Activated naive CD8-positive, alpha-beta T cell (primary cell): ENCODE data around the gene CNGA3.

Experiments used
- H3K27ac Mint-ChIP-seq: one replicate; pipeline ENCODE4 v1.8.0; 2021; ENCODE audit warnings: mixed read lengths
- H3K27me3 Mint-ChIP-seq: one replicate; pipeline ENCODE4 v1.8.0; 2021; ENCODE audit warnings: mixed read lengths
- H3K36me3 Mint-ChIP-seq: one replicate; pipeline ENCODE4 v1.8.0; 2021; ENCODE audit warnings: mixed read lengths
- H3K4me1 Mint-ChIP-seq: one replicate; pipeline ENCODE4 v1.8.0; 2021; ENCODE audit warnings: low read depth, mixed read lengths
- H3K4me3 Mint-ChIP-seq: one replicate; pipeline ENCODE4 v1.8.0; 2021; ENCODE audit warnings: mild to moderate bottlenecking, mixed read lengths
- H3K9me3 Mint-ChIP-seq: one replicate; pipeline ENCODE4 v1.8.0; 2021; ENCODE audit warnings: low read depth, mixed read lengths

The CNGA3 gene

DNA sequence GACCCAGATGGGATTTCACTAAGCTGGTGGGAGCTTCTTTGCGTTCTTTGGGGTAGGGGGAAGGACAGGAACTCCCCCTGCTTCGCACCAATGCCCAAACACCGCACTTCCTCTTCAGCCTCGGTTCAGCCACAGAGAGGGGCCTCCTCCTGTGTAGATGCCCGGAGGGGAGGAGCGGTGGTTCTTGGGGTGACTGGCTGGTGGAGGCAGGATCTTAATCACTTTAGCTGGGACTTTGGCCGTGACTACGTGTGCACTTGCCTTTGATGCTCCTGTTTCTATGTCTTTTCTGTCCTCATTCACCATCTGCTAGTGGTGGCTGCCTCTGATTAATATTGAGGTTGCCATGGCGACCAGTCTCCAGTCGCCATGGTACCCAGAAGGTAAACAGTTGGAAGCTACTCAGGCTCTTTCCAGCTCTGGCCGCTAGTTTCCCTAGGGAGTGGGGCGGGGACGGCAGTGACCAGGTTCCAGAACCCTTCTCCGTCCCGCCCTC, 1.9 kb downstream of the CNGA3 start:
- Mint-ChIP-seq H3K4me3 (no peak overlapping the region), H3K36me3 (no peaks in the 10 kb centered on the region)

DNA sequence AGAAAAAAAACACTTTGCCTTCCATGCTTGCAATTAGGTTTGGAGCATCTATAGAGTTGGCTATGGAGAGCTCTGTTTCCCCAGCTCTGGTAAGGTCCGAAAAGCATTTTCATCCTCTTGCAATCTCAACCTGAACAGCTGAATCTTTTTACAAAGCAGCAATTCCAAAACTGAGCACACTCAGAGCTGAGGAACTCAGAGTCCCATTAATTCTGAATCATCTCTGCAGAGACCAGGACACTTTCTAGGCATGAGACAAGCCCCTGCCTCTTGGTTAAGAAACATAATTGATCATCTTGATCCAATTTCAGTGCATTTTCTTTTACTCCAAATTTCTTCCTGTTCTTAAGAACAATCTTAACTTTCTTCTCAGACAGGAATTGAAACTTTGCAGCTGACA, 4.2 kb downstream of the CNGA3 start:
- Mint-ChIP-seq H3K4me1 (peaks cover 9% of the 10 kb centered on the region), H3K36me3 (no peaks in the 10 kb centered on the region), H3K9me3 (no peaks in the 10 kb centered on the region), H3K4me3 (no peak overlapping the region), H3K27ac (no peak overlapping the region), H3K27me3 (peaks cover 39% of the 10 kb centered on the region)

More for the DNA sequence above, 1.9 kb downstream of the CNGA3 start:
- Mint-ChIP-seq H3K9me3 (no peaks in the 10 kb centered on the region), H3K27ac (no peak overlapping the region), H3K27me3 (peaks cover 52% of the 10 kb centered on the region), H3K4me1 (peaks cover 9% of the 10 kb centered on the region)

DNA sequence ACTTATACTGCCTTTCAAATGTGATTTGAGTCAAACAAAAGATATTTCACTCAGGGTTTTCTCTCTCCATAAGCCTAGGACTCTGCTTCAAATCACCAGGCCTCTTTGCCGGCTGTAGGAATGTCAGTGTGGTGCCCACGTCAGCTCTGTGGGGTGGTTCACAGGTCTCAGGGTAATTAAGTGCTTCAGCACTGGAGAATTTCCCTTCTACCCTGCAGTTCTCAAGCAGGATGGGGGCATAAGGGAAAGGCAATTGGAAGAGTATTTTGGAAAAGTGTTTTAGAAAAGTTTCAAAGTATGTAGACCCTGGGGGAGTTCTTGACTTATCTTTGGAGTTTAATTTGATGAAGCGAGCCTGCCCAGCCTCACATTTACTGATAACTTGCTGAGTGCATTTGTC, 9.6 kb downstream of the CNGA3 start:
- Mint-ChIP-seq H3K36me3 (no peaks in the 10 kb centered on the region), H3K27me3 (peaks cover 17% of the 10 kb centered on the region), H3K9me3 (no peaks in the 10 kb centered on the region), H3K27ac (no peak overlapping the region), H3K4me1 (no peaks in the 10 kb centered on the region), H3K4me3 (no peak overlapping the region)

DNA sequence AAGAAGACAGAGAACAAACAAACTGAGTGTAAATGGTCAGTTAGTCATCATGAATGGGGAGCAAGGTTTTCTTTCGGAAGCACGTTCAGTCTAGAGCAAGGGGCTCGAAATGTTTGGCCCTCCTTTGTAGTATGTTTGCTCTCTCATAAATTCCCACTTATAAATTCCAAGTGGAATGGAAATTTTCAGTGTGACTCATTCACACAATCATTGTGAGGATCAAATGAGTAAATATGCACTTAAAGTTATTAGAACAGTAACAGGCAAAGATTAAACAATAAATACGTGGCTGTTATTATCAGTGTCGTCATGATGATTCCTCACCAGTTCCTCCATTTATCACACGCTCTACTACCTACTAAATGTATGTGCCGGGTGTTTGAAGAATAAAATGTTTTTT, 10.5 kb downstream of the CNGA3 start:
- Mint-ChIP-seq H3K4me1 (no peaks in the 10 kb centered on the region), H3K9me3 (no peaks in the 10 kb centered on the region), H3K4me3 (no peak overlapping the region), H3K36me3 (no peaks in the 10 kb centered on the region), H3K27ac (no peak overlapping the region), H3K27me3 (peaks cover 17% of the 10 kb centered on the region)

DNA sequence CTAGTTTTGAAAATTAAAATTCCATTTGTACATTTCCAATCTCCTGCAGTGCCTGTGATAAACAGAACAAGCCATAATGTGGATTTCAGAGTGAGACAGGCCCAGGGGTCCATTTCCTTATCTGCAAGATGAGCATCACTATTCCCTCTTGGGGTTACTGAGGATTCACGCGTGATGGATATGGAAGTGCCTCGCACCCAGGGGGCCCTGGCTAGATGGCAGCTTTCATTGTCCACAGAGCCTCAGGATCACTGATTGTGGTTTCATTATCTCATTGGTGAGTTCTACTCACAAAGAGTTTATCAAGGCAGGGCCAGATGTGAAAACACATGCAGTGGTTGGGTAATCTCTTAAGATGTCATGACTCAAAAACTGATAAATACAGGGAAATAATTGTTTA, 11.6 kb downstream of the CNGA3 start:
- no peaks in the 10 kb centered on the region for H3K9me3 Mint-ChIP-seq
- H3K27ac Mint-ChIP-seq = no peak overlapping the region
- peaks cover 12% of the 10 kb centered on the region for H3K27me3 Mint-ChIP-seq
- H3K36me3 Mint-ChIP-seq = no peaks in the 10 kb centered on the region
- no peaks in the 10 kb centered on the region for H3K4me1 Mint-ChIP-seq
- no peak overlapping the region for H3K4me3 Mint-ChIP-seq

DNA sequence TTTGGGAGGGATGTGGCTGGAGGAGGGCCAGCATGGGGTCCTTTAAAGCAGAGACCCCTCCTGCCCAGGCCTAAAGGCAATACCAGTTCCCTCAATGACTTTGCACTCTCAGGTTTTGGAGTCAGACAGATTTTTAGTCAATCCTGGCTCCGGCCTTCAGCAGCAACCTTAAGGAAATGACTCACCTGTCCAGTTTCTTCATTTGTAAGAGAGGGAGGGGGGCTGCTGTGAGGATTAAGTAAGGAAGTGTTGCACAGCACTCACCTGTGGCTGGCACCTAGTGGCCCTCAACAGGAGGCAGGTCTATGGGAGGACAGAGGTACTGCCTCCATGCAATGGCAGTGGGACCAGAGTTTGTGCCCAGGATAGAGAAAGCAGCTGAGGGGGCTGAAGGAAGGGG, 13.7 kb downstream of the CNGA3 start:
- Mint-ChIP-seq H3K9me3 (no peaks in the 10 kb centered on the region), H3K4me3 (no peak overlapping the region), H3K36me3 (no peaks in the 10 kb centered on the region), H3K27ac (no peak overlapping the region), H3K27me3 (peaks cover 12% of the 10 kb centered on the region), H3K4me1 (no peaks in the 10 kb centered on the region)

DNA sequence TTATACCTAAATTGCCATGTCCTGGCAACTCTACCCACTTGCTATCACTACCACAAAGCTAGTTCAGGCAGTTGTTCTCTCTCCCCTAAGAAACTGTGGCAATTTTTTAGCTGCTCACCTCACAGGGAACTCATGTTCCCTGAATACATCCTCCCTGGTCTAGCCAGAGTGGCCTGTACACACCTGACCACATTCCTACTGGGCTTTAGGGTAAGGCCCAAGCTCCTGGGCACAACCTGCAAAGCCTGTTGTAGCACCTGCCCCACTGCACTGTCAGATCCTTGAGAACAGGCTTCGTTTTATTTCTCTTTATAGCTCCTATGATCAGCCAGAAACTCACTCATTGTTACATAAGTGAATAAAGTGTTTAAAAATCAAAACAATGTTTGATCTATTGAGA, 21.5 kb downstream of the CNGA3 start:
- H3K27ac Mint-ChIP-seq = no peak overlapping the region
- no peaks in the 10 kb centered on the region for H3K4me1 Mint-ChIP-seq
- H3K27me3 Mint-ChIP-seq = peaks cover 11% of the 10 kb centered on the region
- H3K4me3 Mint-ChIP-seq = no peak overlapping the region
- no peaks in the 10 kb centered on the region for H3K36me3 Mint-ChIP-seq
- no peaks in the 10 kb centered on the region for H3K9me3 Mint-ChIP-seq

DNA sequence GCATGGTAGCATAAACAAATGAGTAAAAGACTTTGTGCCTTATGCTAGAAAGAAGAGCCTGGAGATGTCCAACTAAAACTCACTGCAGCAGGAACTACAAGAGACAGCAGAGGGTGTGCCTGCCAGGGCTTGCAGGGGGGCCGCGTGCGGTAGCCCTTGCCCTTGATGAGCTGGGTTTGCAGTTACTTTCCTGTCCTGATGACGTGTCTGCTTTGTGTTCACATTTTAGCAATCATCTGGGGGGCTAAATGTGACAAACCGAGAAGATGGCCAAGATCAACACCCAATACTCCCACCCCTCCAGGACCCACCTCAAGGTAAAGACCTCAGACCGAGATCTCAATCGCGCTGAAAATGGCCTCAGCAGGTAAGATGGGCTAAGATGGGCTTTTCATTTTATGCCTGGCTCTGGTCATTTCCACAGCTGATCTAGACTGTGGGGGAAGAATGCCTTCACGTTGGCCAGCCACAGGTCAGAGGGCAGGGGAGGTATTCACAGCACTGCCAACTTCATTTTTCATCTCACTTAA, 23.5 kb downstream of the CNGA3 start:
- H3K4me3 Mint-ChIP-seq = no peak overlapping the region
- H3K27ac Mint-ChIP-seq = no peak overlapping the region
- no peaks in the 10 kb centered on the region for H3K9me3 Mint-ChIP-seq
- no peaks in the 10 kb centered on the region for H3K36me3 Mint-ChIP-seq
- H3K27me3 Mint-ChIP-seq = peaks cover 16% of the 10 kb centered on the region
- no peaks in the 10 kb centered on the region for H3K4me1 Mint-ChIP-seq

DNA sequence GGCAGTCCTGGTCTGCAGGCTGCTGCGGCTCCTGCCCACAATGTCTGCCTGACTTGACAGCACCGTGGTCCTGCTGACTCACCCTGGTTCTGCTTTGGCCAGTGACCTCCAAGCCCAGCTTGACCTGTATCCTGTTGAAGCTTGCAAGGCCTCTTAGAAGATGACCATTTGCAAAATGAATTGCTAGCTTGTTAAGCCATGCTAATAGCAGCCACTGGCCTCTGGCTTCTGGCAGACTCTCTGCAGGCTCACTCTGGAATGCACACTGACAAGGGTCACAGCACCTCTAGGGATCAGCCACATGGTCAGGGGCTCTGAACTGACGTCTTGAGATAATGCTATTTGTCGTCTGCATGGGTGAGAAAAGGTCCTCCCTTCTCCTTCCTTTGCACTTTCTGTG, 25.9 kb downstream of the CNGA3 start:
- Mint-ChIP-seq H3K27ac (no peak overlapping the region), H3K36me3 (no peaks in the 10 kb centered on the region), H3K4me3 (no peak overlapping the region), H3K9me3 (no peaks in the 10 kb centered on the region), H3K27me3 (peaks cover 18% of the 10 kb centered on the region), H3K4me1 (no peaks in the 10 kb centered on the region)

DNA sequence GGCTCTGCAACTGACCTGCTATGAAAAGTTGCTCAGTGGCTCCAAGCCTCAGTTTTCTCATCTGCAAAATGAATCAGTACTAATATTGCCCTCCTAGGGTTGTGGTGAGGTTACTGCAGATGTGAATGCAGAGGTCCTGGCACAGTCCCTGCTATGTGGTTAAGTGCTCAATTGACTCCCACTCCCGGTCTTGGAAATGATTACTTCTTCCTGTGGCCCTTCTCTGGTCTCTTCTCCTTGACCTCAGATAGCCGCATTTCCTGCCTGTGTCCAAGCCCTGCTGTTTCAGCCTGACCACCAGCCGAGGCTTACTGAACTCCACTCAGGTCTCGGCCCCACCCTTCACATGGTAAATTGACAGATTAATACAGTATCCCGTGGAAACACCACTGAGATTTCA, 26.3 kb downstream of the CNGA3 start:
- H3K9me3 Mint-ChIP-seq = no peaks in the 10 kb centered on the region
- no peak overlapping the region for H3K27ac Mint-ChIP-seq
- H3K36me3 Mint-ChIP-seq = no peaks in the 10 kb centered on the region
- no peak overlapping the region for H3K4me3 Mint-ChIP-seq
- H3K4me1 Mint-ChIP-seq = no peaks in the 10 kb centered on the region
- H3K27me3 Mint-ChIP-seq = peaks cover 17% of the 10 kb centered on the region

DNA sequence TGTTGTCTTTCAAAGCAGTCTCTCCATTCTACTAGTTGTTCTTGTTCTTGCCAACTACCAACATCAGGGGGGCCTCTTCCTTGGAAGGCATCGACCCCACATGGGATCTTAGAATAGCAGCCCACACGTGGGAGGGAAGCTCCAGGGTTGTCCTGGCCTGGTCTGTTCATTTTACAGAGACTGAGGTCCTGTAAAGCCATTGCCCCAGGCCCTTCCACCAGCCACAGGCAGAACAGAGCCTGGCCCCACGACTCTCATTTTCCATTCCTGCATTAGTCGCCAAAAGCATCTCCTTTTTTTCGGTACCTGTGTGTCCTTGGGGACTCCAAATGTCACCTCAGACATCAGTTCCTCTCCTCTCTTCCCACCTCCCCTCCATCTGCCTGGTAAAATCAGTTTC, 28.0 kb downstream of the CNGA3 start:
- Mint-ChIP-seq H3K4me1 (no peaks in the 10 kb centered on the region), H3K27me3 (peaks cover 10% of the 10 kb centered on the region), H3K27ac (no peak overlapping the region), H3K9me3 (no peaks in the 10 kb centered on the region), H3K36me3 (no peaks in the 10 kb centered on the region), H3K4me3 (no peak overlapping the region)

DNA sequence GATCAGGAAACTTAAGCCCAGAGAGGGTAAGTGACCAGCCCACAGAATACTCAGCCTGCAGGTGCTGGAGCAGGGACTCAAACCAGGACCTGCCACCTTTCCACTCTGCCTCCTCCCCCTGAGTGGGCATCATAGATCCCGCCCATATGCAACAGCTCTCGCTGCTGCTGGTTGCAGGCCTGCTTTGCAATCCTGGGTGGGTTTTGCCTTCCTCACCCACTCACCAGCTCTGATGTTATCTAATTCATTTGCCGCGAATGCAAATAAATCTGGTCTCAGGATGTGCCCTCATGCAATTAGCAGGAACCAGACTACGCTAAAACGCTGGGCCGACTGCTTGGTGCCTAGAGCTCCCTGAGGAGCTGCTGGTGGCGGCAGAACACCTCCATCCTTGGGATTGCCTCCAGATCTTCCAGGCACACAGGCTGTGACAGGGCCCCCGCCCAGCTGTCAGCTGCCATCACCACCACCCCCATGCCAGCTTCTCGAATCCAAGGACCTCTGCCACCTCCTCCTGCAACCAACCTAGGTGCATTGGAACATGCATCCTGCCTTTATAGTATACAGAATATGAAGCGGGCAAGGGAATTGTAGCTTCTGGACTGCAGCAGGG, 28.8 kb downstream of the CNGA3 start:
- Mint-ChIP-seq H3K4me3 (no peak overlapping the region), H3K27ac (no peak overlapping the region), H3K27me3 (peaks cover 10% of the 10 kb centered on the region), H3K9me3 (no peaks in the 10 kb centered on the region), H3K4me1 (no peaks in the 10 kb centered on the region), H3K36me3 (no peaks in the 10 kb centered on the region)

DNA sequence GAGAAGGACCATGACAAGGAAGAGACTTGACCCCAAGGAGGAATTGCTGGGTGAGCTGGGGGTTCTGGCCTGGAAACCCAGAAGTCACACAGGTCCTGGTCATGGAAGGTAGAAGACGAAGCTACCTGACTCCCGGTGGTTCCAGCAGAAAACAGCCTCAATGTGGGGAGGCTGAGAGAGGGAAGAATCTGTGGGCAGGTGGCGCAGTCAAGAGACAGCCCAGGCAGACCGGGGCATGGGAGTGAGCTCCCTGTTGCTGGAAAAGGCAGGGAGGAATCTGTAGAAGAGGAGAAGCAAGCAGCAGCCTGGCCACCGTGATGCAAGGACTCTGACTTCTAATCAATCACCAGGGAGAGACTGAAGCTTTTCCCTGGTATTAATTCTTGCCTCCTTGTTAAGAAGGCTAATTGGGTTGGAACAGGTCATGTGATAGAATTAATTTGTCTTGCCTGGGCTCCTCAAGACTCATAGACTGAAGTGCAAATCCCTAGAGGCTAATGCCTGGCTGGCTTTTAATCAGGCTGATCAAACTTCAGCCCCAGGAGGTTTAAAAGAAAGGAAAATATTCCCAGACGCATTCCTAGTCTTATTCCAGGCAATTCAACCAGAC, 30.1 kb downstream of the CNGA3 start:
- Mint-ChIP-seq H3K4me3 (no peak overlapping the region), H3K27ac (no peak overlapping the region), H3K4me1 (no peaks in the 10 kb centered on the region), H3K9me3 (no peaks in the 10 kb centered on the region), H3K27me3 (peaks cover 8% of the 10 kb centered on the region), H3K36me3 (no peaks in the 10 kb centered on the region)

DNA sequence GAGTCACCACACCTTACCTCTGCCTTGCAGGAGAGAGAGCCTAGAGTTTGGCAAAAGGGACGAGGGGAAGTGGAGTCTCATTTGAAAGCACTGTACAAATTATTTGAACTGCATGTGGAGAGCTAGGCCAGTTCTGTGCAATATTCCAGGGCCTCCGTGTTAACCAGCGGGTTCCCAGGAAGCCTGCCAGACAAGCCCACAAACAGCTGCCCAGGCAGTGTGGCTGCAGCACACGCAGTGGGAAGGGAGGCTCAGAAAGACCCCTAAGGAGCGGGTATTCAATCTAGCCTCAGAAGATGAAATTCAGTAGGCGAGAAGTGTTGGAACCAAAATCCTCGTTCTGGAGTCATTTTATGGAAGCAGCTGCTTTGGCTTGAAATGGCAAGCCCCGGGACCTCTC, 30.7 kb downstream of the CNGA3 start:
- Mint-ChIP-seq H3K4me1 (no peaks in the 10 kb centered on the region), H3K27ac (no peak overlapping the region), H3K4me3 (no peak overlapping the region), H3K27me3 (peaks cover 8% of the 10 kb centered on the region), H3K36me3 (no peaks in the 10 kb centered on the region), H3K9me3 (no peaks in the 10 kb centered on the region)

DNA sequence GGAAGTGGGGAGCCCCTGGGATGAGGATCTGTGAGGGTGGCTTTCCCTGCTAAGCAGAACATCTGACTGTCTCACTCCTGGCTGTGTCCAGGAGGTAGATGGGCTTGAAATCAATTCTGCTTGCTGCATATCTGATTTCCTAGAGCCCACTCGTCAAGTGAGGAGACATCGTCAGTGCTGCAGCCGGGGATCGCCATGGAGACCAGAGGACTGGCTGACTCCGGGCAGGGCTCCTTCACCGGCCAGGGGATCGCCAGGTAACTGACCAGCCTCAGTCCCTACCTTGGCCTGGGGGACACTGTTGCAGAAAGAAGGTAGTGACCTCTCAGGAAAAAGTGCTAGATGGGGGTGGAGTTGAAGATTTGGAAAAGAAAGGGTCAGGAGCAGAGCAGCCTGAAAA, 31.3 kb downstream of the CNGA3 start:
- H3K9me3 Mint-ChIP-seq = no peaks in the 10 kb centered on the region
- H3K4me1 Mint-ChIP-seq = no peaks in the 10 kb centered on the region
- no peaks in the 10 kb centered on the region for H3K36me3 Mint-ChIP-seq
- no peak overlapping the region for H3K27ac Mint-ChIP-seq
- H3K4me3 Mint-ChIP-seq = no peak overlapping the region
- H3K27me3 Mint-ChIP-seq = peaks cover 8% of the 10 kb centered on the region

DNA sequence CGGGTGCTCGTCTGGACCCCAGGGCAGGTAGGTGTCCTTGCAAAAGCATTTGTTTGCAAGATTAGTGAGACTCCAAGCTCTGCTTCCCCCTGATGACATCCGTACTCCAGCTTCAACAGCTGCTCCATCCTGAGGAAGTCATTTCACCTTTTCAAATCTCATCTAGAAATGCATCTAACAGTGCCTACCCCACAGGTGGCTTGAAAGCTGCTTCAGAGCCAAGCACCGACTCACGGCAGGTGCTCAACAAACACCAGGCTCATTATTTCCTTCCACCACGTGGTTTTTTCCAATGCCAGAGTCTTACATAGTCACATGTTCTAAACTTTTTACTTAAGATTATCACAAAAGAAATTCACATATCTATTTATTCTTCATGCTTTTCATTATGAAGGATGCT, 31.9 kb downstream of the CNGA3 start:
- no peaks in the 10 kb centered on the region for H3K36me3 Mint-ChIP-seq
- no peaks in the 10 kb centered on the region for H3K4me1 Mint-ChIP-seq
- H3K4me3 Mint-ChIP-seq = no peak overlapping the region
- peaks cover 3% of the 10 kb centered on the region for H3K27me3 Mint-ChIP-seq
- H3K9me3 Mint-ChIP-seq = no peaks in the 10 kb centered on the region
- H3K27ac Mint-ChIP-seq = no peak overlapping the region
